GM12864 (cell line): ENCODE data around the gene DMRT2.

Experiments used
- DNase-seq: peaks from one replicate; pipeline ENCODE4 v3.0.0-alpha.2; 2011; ENCODE audit warnings: low read depth
- H3K4me3 ChIP-seq: 2 replicates; pipeline ENCODE4 v1.5.1; 2011; ENCODE audit warnings: mild to moderate bottlenecking, low read depth, low read length, control low read depth
- CTCF ChIP-seq: IDR thresholded peaks from 2 replicates; pipeline ENCODE4 v1.5.1; 2011; ENCODE audit warnings: low read depth, mild to moderate bottlenecking, moderate library complexity, low read length, control low read depth, inconsistent platforms; ENCODE audit errors: missing control alignments

Gene DMRT2

GRCh38 chr9:1046639-1047572, 3.3 kb upstream of the DMRT2 start:
- TF ChIP-seq CTCF = no peak
- no peak overlapping the region for H3K4me3 ChIP-seq
- no peak for DNase-seq

GRCh38 chr9:1047591-1048230, 2.4 kb upstream of the DMRT2 start:
- TF ChIP-seq CTCF = no peak
- DNase-seq = no peak
- H3K4me3 ChIP-seq = peak overlapping the region; percentile 57

- H3K4me3 ChIP-seq = peak overlapping the region; percentile 57
- no peak for DNase-seq
- no peak for TF ChIP-seq CTCF
Observed at GRCh38 chr9:1048231-1048619, 1.9 kb upstream of the DMRT2 start.

GRCh38 chr9:1048811-1049210, 1.3 kb upstream of the DMRT2 start:
- H3K4me3 ChIP-seq = no peak overlapping the region
- no peak for TF ChIP-seq CTCF
- no peak for DNase-seq

- no peak for DNase-seq
- no peak overlapping the region for H3K4me3 ChIP-seq
- no peak for TF ChIP-seq CTCF
Observed at GRCh38 chr9:1049641-1050040, 516 bp upstream of the DMRT2 start.

GRCh38 chr9:1051210-1051583, 1.0 kb downstream of the DMRT2 start:
- H3K4me3 ChIP-seq = no peak overlapping the region
- no peak for TF ChIP-seq CTCF
- no peak for DNase-seq
